Smooth muscle cell (in vitro differentiated cells): ENCODE measurements around the gene GKN1. TPM values are rescaled to one million over a fixed set of nuclear protein-coding genes. Genes with fewer than 3 reads are reported as not detected.
A peak's percentile ranks its signal among the peaks of the same experiment; 100 is the strongest.

Source experiments
- DNase-seq: peaks from one replicate; lab custom pipeline; 2025; ENCODE audit not compliant: unreplicated experiment; lab: John Stamatoyannopoulos, UW
- H2AFZ ChIP-seq: fragments of 200-600 bp; sonication (generic); 2 replicates; pipeline ENCODE4 v1.6.0; 2016; ENCODE audit warnings: antibody characterized with exemption, low read depth, mild to moderate bottlenecking
- H3F3A ChIP-seq: fragments of 200-600 bp; sonication (generic); 2 replicates; pipeline ENCODE4 v1.6.0; 2017; ENCODE audit warnings: antibody characterized with exemption, low read depth
- H3K27ac ChIP-seq: fragments of 200-600 bp; sonication (generic); 2 replicates; pipeline ENCODE4 v1.5.1; 2016; ENCODE audit warnings: low read depth, mild to moderate bottlenecking
- H3K27me3 ChIP-seq: fragments of 200-600 bp; sonication (generic); 2 replicates; pipeline ENCODE4 v1.6.1; 2016; ENCODE audit warnings: low read depth, mild to moderate bottlenecking
- H3K36me3 ChIP-seq: fragments of 200-600 bp; sonication (generic); 2 replicates; pipeline ENCODE4 v1.5.1; 2016; ENCODE audit warnings: low read depth
- H3K4me1 ChIP-seq: fragments of 200-600 bp; sonication (generic); 2 replicates; pipeline ENCODE4 v1.5.1; 2016; ENCODE audit warnings: low read depth
- H3K4me2 ChIP-seq: fragments of 200-600 bp; sonication (generic); 2 replicates; pipeline ENCODE4 v1.6.0; 2016; ENCODE audit warnings: mild to moderate bottlenecking
- H3K4me3 ChIP-seq: fragments of 200-600 bp; sonication (generic); 2 replicates; pipeline ENCODE4 v1.5.1; 2016; ENCODE audit warnings: mild to moderate bottlenecking
- H3K79me2 ChIP-seq: fragments of 200-600 bp; sonication (generic); 2 replicates; pipeline ENCODE4 v1.6.0; 2016; ENCODE audit warnings: low read depth, mild to moderate bottlenecking
- H3K9ac ChIP-seq: fragments of 200-600 bp; sonication (generic); 2 replicates; pipeline ENCODE4 v1.6.0; 2016; ENCODE audit warnings: low read depth
- H3K9me3 ChIP-seq: fragments of 200-600 bp; sonication (generic); replicated peaks from 2 replicates; pipeline ENCODE4 v1.5.1; 2016; ENCODE audit warnings: low read depth
- H4K20me1 ChIP-seq: fragments of 200-600 bp; sonication (generic); 2 replicates; pipeline ENCODE4 v1.6.0; 2016; ENCODE audit warnings: low read depth
- WGBS: methylation state at CpG from one replicate; pipeline ENCODE4 v1.1.7; 2016; ENCODE audit warnings: low lambda C conversion rate; 5-methylcytosine and 5-hydroxymethylcytosine counted together
- polyA plus RNA-seq: library from polyadenylated mRNA; unstranded; fragments of >200 nt; fragmentation: Nextera tagmentation; extraction: Ambion mirVana; gene quantifications from 2 replicates; pipeline ENCODE4 v1.2.1, GENCODE V29; 2016
- total RNA-seq: library from RNA; depleted of rRNA; stranded (reverse); fragments of >200 nt; gene quantifications from 2 replicates; pipeline ENCODE4 v1.2.3, GENCODE V29; 2014
- TF ChIP-seq, protein P1 (sequence below): fragments of 200-600 bp; sonication (generic); IDR thresholded peaks from 2 replicates; pipeline ENCODE4 v1.5.1; 2017; ENCODE audit warnings: borderline replicate concordance, mild to moderate bottlenecking, antibody characterized with exemption; ENCODE audit not compliant: insufficient read depth, poor library complexity, severe bottlenecking

The GKN1 gene
- total and polyA plus RNA-seq, 2 experiments from 2014 or later, result not detected

DNA sequence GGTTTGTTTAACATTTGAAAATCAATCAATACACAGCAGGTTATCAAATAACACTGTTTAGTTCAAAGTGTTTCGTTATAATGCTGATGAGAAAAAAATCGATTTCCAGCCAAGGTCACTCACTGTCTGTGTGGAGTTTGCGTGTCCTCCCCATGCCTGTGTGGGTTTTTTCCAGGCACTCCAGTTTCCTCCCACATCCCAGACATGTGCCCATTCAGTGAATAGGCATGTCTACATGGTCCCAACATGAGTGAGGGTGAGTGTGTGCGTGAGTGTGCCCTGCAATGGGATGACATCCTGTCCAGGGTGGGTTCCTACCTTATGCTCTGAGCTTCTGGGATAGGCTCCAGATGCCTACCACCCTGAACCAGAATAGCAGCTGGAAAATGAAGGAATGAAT, 13.1 kb upstream of the GKN1 start:
- H3K27me3 ChIP-seq, result no peaks in the 10 kb centered on the region

DNA sequence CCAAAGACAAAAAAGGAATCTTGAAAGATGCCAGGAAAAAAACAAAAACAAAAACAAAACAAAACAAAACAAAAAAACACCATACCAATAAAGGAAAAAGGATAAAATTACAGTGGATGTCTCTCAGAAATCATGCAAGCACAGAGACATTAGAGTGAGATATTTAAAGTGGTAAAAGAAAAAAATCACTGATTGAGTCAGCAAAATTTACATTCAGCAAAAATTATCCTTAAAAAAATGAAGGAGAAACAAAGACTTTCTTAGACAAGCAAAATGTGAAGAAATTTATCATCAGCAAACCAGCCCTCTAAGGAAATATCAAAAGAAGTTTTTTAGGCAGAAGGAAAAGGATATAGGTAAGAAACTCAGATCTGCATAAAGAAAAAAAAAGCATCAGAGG, 10.2 kb upstream of the GKN1 start:
- H2AFZ ChIP-seq, result no peak overlapping the region
- no peaks in the 10 kb centered on the region for H3K9me3 ChIP-seq
- TF ChIP-seq, protein P1, sequence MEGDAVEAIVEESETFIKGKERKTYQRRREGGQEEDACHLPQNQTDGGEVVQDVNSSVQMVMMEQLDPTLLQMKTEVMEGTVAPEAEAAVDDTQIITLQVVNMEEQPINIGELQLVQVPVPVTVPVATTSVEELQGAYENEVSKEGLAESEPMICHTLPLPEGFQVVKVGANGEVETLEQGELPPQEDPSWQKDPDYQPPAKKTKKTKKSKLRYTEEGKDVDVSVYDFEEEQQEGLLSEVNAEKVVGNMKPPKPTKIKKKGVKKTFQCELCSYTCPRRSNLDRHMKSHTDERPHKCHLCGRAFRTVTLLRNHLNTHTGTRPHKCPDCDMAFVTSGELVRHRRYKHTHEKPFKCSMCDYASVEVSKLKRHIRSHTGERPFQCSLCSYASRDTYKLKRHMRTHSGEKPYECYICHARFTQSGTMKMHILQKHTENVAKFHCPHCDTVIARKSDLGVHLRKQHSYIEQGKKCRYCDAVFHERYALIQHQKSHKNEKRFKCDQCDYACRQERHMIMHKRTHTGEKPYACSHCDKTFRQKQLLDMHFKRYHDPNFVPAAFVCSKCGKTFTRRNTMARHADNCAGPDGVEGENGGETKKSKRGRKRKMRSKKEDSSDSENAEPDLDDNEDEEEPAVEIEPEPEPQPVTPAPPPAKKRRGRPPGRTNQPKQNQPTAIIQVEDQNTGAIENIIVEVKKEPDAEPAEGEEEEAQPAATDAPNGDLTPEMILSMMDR, result no peak
- DNase-seq, result no peak
- no peak overlapping the region for H3K27ac ChIP-seq
- H3K4me3 ChIP-seq, result no peak overlapping the region
- no peak overlapping the region for H3K9ac ChIP-seq
- no peaks in the 10 kb centered on the region for H3K4me1 ChIP-seq
- H3K27me3 ChIP-seq, result no peaks in the 10 kb centered on the region
- no peaks in the 10 kb centered on the region for H3F3A ChIP-seq
- no peaks in the 10 kb centered on the region for H3K36me3 ChIP-seq
- no peak overlapping the region for H3K4me2 ChIP-seq
- H3K79me2 ChIP-seq, result no peaks in the 10 kb centered on the region
- no peaks in the 10 kb centered on the region for H4K20me1 ChIP-seq

More for the DNA sequence above, 13.1 kb upstream of the GKN1 start:
- no peaks in the 10 kb centered on the region for H3F3A ChIP-seq
- H3K79me2 ChIP-seq, result no peaks in the 10 kb centered on the region
- TF ChIP-seq, protein P1, result no peak
- no peaks in the 10 kb centered on the region for H4K20me1 ChIP-seq
- H3K9ac ChIP-seq, result no peak overlapping the region
- H3K4me2 ChIP-seq, result no peak overlapping the region
- no peak for DNase-seq
- no peak overlapping the region for H2AFZ ChIP-seq
- H3K36me3 ChIP-seq, result no peaks in the 10 kb centered on the region
- no peak overlapping the region for H3K27ac ChIP-seq
- no peak overlapping the region for H3K4me3 ChIP-seq
- H3K9me3 ChIP-seq, result no peaks in the 10 kb centered on the region
- WGBS, result 94% methylated on average over 4 of the region's 4 CpGs
- H3K4me1 ChIP-seq, result no peaks in the 10 kb centered on the region

DNA sequence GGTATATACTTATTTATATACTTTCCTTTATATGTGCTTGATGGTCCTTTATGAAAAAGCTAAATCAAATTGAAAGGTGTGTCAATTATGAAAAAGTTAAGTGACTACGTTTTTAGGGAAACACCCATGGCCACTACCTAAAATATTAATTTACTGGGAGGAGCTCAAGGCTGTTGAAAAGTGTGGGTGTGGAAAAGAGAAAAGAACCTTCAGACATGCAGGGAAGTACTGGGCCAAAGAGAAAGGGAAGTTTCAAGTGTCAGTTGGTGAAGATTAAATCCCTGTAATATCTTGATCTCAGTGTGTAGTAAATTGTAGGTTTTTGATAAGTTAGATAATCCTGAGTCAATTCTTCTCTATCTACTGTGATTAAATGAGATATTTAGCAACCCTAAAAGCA, 6.2 kb upstream of the GKN1 start:
- H4K20me1 ChIP-seq, result no peaks in the 10 kb centered on the region
- no peak overlapping the region for H3K27ac ChIP-seq
- H3K27me3 ChIP-seq, result no peaks in the 10 kb centered on the region
- H3K79me2 ChIP-seq, result no peaks in the 10 kb centered on the region
- H3K9me3 ChIP-seq, result no peaks in the 10 kb centered on the region
- no peak for DNase-seq
- peaks cover 6% of the 10 kb centered on the region for H3K4me1 ChIP-seq
- H3K36me3 ChIP-seq, result no peaks in the 10 kb centered on the region
- TF ChIP-seq, protein P1, result no peak
- no peak overlapping the region for H3K9ac ChIP-seq
- WGBS, result 93% methylated on average over 1 of the region's 1 CpG
- no peak overlapping the region for H3K4me3 ChIP-seq
- H2AFZ ChIP-seq, result peak overlapping the region; percentile 14
- peak overlapping the region; percentile 14 for H3K4me2 ChIP-seq
- H3F3A ChIP-seq, result peaks cover 9% of the 10 kb centered on the region

DNA sequence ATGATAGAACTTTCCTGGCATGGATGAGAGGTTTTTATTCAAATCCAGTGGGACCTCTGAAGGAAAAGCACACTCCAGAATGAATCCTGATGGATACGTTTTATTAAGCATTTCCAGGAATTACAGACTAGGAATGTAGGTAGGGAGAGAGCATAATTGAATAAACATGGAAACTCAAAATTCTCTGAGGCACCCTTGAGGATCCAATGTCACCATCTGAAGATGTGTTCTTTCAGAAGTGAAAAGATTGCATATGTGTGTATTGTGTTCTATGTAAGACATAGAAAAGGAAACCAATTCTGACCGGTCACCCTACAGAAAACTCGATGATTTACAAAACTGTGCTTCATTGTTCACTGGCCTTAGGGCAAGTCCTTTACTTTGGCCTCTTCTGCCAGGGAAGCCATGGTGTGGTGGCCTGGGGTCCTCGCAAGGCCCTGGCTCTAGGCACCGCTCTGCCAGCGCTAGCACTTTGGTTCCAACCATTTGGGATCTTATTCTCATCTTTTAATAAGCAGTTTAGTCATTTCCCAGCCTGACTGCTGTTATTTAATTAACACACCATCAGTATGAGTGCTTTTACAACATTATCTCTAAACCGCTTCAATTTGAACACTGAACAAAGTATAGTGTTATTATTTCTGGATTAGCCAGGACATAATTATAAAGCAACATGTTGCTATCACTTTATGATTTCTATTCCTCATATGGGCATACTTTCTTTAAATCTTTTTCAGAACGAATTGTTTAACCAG, 4.5 kb upstream of the GKN1 start:
- TF ChIP-seq, protein P1, result no peak
- H3K27ac ChIP-seq, result no peak overlapping the region
- no peaks in the 10 kb centered on the region for H3K36me3 ChIP-seq
- H3K4me2 ChIP-seq, result no peak overlapping the region
- no peak overlapping the region for H2AFZ ChIP-seq
- H3K9me3 ChIP-seq, result no peaks in the 10 kb centered on the region
- H3K4me1 ChIP-seq, result peaks cover 6% of the 10 kb centered on the region
- H4K20me1 ChIP-seq, result no peaks in the 10 kb centered on the region
- DNase-seq, result no peak
- WGBS, result 95% methylated on average over 8 of the region's 8 CpGs
- no peaks in the 10 kb centered on the region for H3K27me3 ChIP-seq
- H3K79me2 ChIP-seq, result no peaks in the 10 kb centered on the region
- no peak overlapping the region for H3K9ac ChIP-seq
- no peak overlapping the region for H3K4me3 ChIP-seq
- H3F3A ChIP-seq, result peaks cover 9% of the 10 kb centered on the region
